A549 treated with ZK216348 at 1 μM for 4 hours (cell line): Measurements from ENCODE around the gene UBE2QL1. TPM values are rescaled to one million over a fixed set of nuclear protein-coding genes. Genes with fewer than 3 reads are reported as not detected.

Source experiments
- total RNA-seq: library from RNA; stranded (reverse); fragments of 200-300 nt; extraction: Qiagen RNA extraction; gene quantifications from 5 replicates; pipeline ENCODE4 v1.2.3, GENCODE V29; 2022; ENCODE audit warnings: low read depth

The UBE2QL1 gene
- total RNA-seq = 0.13 to 0.30 TPM (median 0.27 TPM) in 5 replicates

GRCh38 chr5:6448622-6449464 is at the start of gene UBE2QL1:
UBE2QL1 (plus strand) TSS chr5:6448859; CDS start chr5:6448894, 35 bp downstream.

Other genes starting within 250 kb of the UBE2QL1 start
- gene MED10, start 70.3 kb upstream of the UBE2QL1 start, total RNA-seq = 69.0 to 92.6 TPM (median 73.3 TPM) in 5 replicates
- 89.4 to 96.8 TPM (median 93.5 TPM) in 5 replicates for gene NSUN2, start 184.2 kb downstream of the UBE2QL1 start, total RNA-seq
- 19.7 to 34.6 TPM (median 31.1 TPM) in 5 replicates for gene SRD5A1, start 184.6 kb downstream of the UBE2QL1 start, total RNA-seq